Mucosa of gallbladder (tissue), 1 donor: ENCODE results near the gene MOSMO. TPM values are rescaled to one million over a fixed set of nuclear protein-coding genes. Genes with fewer than 3 reads are reported as not detected.
A peak's percentile ranks its signal among the peaks of the same experiment; 100 is the strongest.

Experiments
- DNase-seq: peaks from one replicate; pipeline ENCODE4 v3.0.0-alpha.2; 2020; ENCODE audit warnings: low spot score
- total RNA-seq: library from RNA; stranded (reverse); gene quantifications from one replicate; pipeline ENCODE4 v1.2.1, GENCODE V29; 2021
- donor health status: DM: no; HTN: no; CAD: no.

MOSMO gene
- total RNA-seq, 1 donor from 2014 or later, result 11.3 TPM

DNA sequence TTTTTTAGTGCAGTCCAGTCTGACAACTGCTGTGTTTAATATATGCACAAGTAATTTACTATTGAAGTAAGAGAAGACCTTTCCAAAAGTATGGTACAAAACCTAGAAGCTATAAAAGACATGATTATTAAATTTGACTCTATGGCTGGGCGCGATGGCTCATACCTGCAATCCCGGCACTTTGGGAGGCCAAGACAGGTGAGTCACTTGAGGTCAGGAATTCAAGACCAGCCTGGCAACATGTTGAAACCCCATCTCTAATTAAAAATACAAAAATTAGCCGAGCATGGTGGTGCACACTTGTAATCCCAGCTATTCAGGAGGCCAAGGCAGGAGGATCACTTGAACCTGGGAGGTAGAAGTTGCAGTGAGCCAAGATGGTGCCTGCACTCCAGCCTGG is 43.1 kb downstream of the MOSMO start:
- DNase-seq, result no peak

DNA sequence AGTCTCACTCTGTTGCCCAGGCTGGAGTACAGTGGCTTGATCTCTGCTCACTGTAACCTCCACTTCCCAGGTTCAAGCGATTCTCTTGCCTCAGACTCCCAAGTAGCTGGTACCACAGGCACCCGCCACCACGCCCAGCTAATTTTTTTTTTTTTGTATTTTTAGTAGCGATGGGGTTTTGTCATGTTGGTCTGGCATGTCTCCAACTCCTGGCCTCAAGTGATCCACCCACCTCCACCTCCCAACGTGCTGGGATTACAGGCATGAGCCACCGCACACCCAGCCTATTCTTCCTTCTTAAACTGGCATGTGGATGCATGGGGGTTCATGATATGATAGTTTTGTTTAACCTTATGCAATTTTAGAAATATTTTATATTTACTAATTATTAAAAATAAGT is 45.1 kb downstream of the MOSMO start:
- no peak for DNase-seq

DNA sequence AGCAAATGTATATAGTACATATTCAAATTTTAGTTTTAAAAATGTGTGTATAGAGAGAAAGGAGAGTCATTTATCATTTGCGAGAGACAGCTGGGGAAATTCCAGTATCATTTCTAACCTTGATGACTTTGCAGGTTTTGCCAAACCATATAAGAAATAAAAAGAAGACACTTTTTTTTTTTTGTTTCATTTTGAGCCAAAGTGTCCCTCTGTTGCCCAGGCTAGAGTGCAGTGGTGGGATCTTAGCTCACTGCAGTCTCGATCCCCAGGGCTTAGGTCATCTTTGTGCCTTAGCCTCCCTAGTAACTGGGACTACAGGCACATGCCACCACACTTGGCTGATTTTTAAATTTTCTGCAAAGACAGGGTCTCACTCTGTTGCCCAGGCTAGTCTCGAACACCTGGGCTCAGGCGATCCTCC is 46.0 kb downstream of the MOSMO start:
- DNase-seq, result no peak

DNA sequence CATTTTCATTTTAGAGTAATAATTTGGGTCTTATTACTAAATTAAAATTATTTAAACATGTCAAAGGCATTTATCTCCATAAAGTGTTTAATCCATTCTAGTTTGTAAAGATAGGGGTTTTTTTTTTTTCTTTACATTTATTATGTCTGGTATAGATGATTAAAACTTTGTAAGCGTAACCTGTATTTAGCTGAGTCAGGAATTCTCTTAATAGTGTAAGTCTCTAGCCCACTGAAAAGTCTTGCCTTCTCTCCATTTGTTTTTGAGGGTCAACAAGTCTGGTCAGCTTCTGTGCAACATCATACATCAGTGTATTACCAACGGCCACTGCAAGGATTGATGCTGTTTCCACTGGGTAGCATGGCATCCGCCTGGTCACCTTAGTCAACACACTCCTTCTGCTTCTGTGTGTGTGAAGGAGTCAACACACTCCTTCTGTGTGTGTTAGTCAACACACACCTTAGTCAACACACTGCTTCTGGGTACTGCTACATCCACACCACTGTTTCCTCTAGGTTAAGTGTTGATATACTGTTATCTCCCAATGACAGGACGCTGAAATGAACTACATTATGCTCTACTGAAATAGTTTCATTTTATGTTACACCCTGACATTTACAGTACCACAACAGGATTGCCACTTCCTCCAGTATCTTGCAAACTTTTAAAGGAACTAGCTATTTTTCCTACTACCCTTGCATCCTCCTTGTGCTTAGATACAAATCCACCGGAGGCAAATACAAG is 47.1 kb downstream of the MOSMO start:
- no peak for DNase-seq

DNA sequence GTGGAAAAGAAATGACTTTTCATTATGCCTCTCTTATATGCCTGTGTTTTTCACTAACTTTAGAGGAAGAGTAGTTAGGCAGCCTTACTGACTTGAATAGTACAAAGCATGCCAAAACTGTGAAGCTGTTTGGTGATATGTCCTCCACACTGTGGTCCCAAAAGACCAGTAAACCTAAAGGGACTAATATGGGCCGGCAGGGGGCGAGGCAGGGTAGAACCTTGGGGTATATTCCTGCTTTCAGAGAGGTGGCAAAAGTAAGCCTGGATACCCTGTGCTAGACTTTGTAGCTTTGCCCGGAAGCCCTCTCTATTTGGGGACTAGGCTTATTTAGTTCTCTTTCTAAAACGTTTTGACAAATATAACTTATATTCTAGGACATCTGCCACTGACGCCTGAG is 48.0 kb downstream of the MOSMO start:
- no peak for DNase-seq

DNA sequence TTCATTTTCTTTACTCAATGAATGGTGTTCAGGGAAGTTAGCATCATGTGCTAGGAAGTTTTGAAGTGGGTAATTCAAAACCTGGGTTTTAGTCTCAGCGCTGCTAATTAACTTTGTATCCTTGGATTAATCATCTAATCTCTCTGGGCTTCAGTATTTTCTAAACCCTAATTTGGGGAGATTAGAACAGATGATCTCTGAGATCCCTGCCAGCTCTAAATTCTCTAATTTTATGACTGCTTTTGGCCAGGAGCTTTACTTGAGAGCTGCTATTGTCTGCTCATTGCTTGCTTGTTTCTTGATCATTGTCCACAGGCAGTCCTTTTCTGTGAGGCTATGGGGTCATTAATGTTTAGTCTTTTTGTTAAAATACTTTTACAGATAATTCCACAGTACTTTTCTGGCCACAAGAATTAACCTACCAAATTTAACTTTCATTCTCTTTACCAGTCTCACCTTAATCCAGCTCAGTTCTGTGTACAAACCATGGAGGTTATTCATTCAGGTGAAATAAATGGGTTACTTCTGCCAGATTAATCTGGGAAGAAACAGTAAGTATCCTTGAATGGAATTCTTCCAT is 56.1 kb downstream of the MOSMO start:
- no peak for DNase-seq

DNA sequence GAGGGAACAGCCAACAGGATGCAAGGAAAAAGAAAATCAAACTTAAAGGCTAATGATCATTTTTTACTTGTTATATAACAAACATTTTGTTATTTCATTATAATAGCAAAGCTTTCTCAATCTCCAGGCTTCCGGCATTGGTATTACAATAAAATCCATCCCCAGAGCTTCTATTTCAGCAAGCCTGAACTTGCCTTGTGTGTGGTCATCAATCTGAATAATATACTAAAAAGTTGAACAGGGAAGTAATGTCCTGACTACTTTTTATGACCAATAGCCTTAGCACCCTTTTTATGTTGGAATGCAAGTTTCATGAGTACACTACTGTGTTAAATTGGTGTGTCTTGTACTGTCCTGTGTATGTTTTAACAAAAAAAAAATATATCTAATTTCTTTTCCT is 57.3 kb downstream of the MOSMO start:
- DNase-seq, result no peak

DNA sequence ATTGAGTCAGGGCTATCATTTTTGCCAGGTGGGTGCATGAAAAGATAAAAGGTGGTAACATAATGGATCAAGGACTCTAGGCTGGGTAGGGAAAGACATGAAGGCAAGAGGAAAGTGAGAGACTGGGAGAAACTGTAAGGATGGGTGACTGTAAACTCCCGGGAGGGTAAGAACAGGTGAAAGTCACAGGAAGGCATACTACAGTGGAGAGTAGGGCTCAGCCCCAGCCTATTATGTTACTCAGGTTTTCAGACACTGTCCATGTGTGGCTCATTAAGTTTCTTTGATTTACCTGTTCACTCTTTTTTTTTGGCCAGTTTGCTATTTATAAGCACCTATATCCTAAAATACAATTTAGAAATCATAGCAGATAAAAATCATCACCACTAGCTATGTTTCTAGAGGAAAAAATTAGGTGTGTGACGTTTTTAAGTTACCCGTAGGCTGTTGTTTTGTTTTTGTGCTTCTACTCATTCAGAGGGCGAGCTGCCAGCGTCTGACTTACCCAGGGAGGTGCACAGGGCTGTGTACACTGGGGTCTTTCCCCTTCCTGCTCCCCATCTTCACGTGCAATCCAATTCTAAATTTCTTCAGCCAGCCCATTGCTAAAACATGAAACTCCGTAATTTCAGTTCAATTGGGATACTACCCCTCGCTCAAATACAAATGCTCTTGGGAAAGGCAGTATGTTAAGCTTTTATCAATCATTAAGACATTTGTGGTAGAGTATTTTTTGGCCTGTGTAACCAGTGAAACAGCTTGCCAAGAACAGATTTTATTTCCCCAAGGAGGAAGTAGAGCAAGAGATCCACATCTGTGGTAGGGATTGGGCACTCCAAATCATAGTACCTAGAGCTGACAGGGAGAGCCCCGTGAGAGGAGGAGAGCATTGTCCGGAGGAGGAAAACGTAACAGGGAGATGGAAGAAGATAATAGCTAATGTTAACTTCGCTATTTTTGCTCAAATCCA is 62.7 kb downstream of the MOSMO start:
- no peak for DNase-seq

DNA sequence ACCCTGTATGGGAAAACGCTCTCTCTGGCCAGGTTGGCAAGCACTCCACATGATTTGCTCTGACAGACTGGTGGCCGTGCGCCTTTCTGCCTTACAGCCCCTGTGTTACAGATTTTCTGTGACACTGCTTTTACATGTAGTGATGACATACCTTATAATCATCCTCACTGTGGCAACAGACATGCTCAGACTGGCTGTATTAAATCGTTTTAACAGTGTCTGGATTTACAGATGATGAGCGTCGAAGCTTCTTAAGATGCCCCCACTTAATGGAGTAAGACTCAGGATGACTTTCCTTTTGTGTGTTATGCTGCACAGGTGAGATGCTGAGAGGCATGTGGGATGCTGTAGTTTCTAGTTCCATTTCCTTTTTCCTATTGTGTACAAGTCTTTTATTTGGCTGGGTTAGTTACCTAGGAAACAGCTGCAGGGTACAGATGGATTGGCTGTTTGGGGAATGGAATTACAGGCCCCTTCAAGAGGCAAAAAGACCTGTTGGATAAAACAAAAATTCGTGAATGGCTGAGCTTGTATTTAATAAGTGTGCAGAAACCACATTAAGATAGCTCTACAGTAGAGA is 63.5 kb downstream of the MOSMO start:
- DNase-seq, result no peak

DNA sequence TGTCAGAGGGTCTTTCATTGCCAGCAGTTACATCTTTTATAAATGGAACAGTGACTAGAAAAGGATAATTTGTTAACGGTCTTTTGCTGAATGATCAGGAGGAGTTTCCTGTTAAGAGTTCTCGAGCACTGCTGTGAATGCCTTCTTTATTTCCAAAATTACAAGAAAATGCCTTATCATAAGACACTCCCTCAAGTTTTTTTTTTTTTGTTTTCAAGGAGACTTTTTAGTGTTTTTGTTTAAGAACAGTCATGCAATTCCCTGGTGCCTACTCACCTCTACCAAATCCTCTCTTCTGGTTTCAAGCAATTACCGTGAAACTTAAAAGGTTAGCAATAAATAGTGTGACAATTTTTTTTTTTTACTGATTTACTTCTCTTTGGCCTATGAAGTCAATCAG is 65.4 kb downstream of the MOSMO start:
- no peak for DNase-seq

DNA sequence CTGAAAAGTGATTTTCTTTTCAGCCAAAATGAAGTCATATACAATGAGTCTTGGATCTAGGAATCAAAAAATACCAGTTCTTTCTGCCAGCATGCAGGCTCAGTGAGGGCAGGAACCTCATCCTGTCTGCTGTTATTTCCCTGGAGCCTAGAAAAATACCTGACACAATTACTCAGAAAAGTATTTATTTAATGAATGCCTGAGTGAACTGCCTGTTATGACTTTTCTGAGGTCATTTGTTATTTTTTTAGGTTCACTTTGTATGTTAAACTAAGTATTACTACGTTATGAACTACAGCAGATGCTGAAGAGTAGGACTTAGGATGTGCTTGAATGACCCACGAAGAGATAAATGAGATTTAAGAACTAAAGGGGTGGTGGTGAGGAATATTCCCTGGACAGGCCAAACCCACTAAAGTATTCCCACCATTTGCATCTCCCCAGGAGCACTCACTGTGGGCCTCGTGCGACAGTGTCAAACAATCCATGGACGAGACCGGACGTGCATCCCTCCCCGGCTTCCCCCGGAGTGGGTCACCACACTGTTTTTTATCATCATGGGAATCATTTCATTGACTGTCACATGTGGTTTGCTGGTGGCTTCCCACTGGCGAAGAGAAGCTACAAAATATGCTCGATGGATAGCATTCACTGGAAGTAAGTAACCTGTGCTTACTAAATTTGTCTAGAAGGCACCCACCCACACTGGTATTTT is 67.3 kb downstream of the MOSMO start:
- DNase-seq, result no peak

DNA sequence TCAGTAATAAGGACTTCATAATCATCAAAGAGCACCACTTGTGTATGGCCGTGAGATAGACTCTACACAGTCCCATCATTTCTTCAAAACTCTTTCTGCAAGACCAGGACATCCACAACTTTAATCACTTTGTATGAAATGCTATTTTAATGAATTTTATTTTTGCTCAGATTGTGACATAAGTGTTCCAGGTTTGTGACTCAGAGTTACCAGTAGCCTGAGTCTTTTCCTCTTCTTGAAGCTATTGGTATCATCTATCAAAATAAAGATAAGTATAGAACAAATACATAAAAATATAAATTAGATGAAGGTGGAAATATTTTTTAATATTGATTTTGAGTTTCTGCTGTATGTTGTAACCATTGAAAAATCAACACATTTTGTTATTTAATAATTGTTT is 67.9 kb downstream of the MOSMO start:
- DNase-seq, result no peak

DNA sequence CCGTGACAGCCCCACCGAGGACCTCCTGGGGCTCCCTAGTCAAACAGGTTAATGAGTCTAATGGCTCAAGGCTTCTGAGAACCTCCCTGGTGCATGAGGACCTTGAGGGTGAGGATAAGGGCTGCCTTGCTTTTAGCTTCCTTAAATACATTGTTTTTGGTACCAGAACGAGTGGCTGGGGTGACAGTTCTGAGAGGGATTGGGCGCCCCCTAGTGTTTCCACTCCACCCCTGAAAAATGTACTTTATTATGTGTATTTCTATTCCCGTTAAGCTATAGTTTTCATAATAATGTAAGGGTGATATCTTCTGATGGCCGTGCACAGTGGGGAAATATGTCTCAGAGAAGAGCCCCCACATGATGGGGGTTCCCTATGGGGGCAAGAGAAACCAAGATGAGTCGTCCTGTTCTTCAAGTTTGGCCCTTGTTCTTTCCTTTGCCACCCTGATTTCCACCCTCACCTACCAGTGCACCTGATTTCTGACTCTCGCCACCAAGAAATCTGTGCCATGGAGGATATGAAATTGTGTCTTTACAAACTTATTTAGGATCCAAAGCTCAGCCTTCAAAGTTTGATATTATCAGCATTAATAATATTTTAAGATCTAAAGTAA is 69.9 kb downstream of the MOSMO start:
- peak; percentile 69 for DNase-seq

DNA sequence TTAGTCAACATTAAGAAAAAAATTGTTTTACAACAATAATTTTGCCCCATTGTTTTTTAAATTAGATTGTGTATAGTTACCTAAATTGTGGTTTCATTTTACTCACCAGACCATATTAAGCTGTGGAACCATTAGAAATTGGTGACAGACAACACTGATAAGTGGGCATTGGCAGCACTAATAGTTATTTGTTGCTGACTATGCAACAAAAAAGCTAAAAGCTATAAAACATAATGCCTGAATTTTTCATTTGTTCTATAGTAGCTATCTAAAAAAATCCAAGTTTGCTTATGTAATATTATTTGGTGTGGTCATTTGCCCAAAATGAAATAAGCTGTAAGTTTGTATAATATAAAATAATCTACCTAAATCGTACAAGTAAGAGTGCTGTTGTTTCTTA is 70.7 kb downstream of the MOSMO start:
- no peak for DNase-seq

DNA sequence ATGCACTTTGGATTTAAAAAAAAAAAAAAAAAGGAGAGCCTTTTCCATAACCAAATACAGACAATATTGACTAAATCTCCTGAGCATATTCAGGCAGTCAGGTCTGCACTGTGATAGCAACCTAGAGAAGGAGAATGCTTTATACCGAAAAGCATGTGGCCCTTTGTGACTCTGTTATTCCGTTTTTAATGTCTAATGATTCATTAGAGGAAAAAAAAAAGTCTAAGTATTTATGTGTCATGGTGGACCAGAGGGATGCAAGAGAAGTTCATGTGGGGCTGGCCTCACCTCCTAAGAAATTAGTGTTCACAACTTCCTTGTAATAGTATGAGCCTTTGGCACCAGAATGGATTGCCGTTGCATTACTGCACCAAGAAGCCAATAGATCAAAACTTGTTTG is 73.1 kb downstream of the MOSMO start:
- DNase-seq, result no peak

DNA sequence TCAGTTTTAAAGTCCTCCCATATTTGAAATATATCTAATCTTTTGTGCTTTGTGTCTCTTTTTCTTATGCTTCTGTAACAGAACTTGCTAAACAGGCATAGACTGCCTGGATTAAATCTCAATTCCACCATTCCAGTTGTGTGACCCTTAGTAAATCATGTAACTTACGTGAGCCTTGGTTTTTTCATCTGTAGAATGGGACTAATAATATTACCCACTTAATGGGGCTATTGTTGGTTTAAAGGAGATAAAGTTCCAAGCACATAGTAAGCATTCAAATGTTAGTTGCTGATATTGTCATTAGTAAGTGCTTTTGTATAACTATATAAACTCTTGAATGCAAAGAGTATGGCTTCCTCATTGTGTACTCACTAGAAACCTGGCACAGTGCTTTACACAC is 78.5 kb downstream of the MOSMO start:
- no peak for DNase-seq

DNA sequence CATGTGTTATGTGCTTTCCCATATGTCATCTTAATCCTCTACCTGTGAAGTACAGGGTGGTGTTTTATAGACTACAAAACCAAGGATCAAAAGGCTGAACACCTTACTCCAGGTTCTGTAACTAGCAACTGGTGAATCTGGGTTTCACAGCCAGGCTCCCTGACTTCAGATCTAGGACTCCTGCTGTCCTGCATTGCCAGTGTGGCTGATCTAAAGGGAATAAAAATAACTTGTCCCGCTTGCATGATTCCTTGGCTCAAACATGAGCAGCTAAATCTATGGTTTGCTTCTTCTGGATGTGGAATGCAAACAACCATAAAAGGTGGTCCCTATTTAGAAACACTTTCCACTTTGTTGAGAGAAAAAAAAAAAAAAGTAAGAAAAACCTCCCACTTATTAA is 80.7 kb downstream of the MOSMO start:
- DNase-seq, result no peak

DNA sequence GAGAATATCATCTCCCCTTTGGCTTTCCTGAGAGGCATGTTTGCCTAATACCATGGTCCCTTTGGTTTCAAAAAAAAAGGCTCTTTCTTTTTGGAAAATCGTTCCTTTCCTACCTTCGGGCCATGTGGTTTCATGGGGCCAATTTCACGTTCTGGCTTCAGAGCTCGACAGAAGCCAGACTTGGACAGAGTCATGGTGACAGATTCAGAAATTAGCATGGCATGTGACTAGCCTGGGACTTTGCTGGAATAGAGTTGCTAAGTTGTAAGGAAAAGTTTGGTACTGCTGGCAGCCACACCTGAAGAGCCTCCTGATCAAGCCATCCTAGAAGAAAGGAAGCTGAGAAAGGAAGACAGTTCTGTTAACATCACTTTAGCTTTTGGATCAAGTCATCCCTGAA is 82.0 kb downstream of the MOSMO start:
- no peak for DNase-seq

DNA sequence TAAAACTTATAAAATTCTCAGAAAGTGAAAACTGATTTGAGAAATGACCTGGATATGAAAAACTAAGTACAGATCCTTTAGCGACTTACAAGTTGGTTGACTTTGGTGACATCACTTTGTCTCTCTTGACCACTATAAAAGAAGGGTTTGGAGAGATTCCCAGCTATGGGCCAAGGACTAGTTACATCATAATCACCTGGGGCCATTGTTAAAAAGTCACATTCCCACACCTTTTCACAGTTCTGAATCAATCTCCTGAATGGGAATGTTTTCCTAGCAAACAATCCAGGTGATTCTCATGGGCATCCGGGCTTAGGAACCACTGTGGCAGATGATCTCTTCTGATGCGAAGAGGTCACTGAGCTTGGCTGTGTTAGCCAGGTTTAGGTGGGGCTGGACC is 83.8 kb downstream of the MOSMO start:
- DNase-seq, result no peak

DNA sequence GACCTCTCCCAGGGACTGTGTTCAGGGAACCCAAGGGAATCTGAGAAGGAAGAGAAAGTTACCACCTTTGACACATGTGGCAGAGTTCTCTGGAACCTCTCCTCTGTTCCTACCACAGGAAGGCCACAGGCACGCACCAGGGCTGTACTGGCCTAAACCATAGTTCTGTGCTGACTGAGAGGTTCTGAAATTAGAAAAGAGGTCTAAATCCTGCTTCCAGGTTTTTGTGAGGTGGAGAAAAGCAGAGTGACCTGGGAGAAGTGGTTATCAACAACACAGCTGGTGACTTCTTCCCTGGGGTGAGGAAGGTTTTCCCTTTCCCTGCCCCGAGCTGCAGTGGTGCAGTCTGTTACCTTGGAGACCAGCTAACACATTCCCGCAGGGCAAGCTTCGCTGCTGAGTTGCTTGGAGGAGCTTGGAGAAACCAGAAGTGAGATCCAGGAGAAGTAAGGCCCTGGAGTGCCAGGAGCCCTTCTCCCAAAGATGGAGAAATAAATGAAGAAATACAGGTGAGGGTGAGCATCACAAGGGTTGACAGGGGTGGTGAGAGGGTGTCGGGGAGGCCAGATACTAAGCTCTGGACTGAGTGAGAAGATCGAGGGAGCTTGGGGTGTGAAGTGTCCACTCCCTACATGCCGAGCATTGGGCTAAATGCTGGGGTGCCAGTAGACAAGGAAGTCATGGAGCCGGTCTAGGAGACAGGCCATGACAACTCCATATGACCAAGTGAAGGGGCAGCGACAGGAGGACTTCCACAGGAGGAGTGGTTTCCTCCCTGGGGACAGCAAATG is 84.4 kb downstream of the MOSMO start, which contains the start of gene VWA3A:
TSS of gene VWA3A (plus strand) at position 399 of the 791 bp plus-strand sequence. CDS start at position 496, 97 bp downstream.
- no peak for DNase-seq
